Midbrain (tissue), 1 donor: ENCODE results near the gene FRS2.

Experiments used
- DNase-seq: peaks from one replicate; lab custom pipeline; 2025; lab: John Stamatoyannopoulos, UW

Gene FRS2

GRCh38 chr12:69527506-69528272 lies 57.5 kb downstream of the FRS2 start:
- no peak for DNase-seq

DNA sequence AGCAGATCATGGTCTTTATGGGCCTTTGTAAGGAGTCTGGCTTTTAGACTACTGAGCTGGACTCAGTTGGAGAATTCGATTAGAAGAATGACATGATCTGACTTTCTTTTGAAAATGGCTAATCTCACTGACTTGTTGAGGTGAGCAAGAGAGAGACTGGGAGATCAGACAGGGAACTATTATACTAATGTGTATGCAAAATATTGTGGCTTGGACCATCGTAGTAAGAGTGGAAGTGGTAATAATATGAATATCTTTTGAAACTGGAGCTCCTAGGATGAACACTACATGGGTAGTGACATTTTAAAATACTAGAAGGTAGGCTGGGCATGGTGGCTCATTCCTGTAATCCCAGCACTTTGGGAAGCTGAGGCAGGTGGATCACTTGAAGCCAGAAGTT lies 58.8 kb downstream of the FRS2 start:
- DNase-seq = no peak

GRCh38 chr12:69533844-69534243 lies 63.7 kb downstream of the FRS2 start:
- DNase-seq = no peak

DNA sequence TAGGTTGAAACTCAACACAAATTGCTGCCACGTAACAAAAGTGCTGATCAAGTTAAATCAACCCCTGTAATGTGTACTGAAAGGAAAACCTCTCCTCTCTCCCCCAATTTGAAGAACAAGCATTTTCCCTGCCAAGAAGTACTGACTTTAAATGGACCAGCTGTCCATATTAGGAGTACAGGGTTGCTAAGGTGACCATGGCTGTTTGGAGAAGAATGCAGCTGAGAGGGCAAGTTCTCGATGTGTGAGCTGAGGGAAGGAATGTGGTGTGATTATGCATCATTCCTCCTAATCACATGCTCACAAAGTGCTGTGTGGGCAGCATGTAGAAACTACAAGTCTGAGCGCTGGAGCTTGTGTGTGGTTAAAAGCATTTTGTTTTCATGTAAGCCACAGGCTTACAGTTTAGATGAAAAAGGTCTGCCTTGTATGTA lies 64.2 kb downstream of the FRS2 start:
- peak; percentile 75 for DNase-seq

- no peak for DNase-seq
Measured at GRCh38 chr12:69540987-69541386, 70.8 kb downstream of the FRS2 start.

DNA sequence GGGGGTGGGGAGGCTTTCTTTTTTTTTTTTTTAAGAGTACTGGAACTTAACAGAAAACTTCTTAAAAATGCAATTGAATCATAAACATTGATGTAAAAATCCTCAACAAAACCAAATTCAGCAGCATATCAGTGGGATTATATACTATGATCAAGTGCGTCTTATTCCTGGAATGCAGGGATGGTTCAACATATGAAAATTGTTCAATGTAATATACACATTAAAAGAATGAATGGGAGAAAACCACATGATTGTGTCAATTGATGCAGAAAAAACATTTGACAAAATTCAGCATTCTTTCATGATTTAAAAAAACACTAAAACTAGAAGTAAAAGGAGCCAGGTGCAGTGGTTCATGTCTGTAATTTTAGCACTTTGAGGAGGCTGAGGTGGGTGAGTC lies 73.9 kb downstream of the FRS2 start:
- no peak for DNase-seq

GRCh38 chr12:69545081-69545480 lies 74.9 kb downstream of the FRS2 start:
- no peak for DNase-seq

DNA sequence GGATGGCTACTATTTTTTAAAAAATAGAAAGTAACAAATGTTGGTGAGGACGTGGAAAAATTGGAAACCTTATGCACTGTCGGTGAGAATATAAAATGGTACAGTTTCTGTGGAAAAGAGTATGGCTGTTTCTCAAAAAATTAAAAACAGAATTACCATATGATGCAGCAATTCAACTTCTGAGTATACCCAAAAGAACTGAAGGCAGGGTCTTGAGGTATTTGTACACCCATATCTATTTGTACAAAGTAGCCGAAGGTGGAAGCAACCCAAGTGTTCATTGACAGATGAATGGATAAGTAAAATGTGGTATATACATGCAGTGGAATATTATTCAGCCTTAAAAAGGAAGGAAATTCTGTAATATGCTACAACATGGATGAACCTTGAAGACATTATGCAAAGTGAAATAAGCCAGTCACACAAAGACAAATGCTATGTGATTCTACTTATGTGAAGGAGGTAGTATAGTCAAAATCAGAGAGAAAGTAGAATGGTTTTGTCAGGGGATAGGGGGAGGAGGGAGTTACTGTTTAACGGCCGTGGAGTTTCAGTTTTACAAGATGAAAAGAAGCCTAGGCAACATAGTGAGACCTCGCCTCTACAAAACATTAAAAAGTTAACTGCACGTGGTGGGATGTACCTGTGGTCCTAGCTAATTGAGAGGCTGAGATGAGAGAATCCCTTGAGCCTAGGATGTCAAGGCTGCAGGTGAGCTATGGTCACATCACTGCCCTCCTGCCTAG lies 76.7 kb downstream of the FRS2 start:
- DNase-seq = no peak

DNA sequence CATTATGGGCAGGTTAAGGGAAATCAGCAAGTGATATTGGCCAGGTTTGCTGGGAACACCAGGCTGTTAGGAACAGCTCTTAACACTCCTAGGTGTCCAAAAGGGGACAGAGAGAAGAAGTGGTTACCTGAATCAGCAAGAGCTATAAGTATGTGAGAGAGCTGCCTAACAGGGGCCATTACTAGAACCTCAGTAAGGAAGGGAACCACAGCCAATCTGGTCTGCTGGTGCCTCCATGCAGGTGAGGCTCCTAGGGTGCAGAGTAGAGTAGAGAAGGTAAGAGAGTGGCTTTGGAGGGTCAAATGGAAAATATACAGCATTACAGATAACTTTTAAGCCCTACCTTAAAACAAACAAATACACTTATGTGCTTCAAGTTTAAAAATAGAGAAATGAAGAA lies 78.5 kb downstream of the FRS2 start:
- no peak for DNase-seq

- no peak for DNase-seq
Measured at GRCh38 chr12:69550569-69551350, 80.6 kb downstream of the FRS2 start.

- DNase-seq = peak; percentile 18
Measured at GRCh38 chr12:69553628-69554248, 83.5 kb downstream of the FRS2 start.

GRCh38 chr12:69555461-69555860 lies 85.3 kb downstream of the FRS2 start:
- no peak for DNase-seq

GRCh38 chr12:69556383-69556782 lies 86.2 kb downstream of the FRS2 start:
- no peak for DNase-seq

GRCh38 chr12:69563166-69563762 lies 93.1 kb downstream of the FRS2 start:
- no peak for DNase-seq

DNA sequence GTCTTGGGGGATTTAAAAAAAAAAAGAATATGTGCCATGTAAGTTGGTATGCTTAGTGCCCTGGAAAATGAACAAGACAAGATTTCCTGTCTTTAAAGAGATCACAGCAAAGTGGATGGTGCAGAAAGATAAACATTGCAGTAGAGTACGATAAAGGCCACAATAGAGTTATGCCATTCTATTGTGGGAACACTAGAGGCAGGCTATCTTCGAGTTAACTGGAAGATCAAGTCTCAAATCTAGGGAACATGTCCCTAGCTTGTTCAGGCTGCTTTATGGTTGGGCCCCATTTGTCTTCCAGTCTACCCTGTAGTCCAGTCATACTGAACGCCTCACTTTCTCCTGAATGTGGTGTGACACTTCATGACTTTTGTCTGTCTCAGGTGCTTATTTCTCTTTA lies 96.4 kb downstream of the FRS2 start:
- DNase-seq = no peak

GRCh38 chr12:69569236-69569635 lies 99.0 kb downstream of the FRS2 start:
- no peak for DNase-seq

DNA sequence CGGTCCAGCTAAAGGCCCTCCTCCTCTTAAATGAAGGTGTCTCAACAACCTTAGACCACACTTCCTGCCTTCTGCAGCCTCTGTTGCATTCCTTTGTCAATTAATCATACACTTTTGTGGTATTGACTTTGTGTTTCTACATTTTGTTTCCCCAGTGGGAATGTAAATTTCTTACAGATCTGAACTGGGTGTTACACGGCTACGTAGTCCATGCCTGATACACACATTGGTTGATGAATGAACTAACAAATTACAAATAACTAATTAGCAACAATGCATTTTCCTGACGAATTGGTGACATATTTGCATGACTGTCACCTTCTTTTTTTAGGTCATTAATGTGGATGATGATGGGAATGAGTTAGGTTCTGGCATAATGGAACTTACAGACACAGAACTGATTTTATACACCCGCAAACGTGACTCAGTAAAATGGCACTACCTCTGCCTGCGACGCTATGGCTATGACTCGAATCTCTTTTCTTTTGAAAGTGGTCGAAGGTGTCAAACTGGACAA lies 99.9 kb downstream of the FRS2 start:
- DNase-seq = no peak

DNA sequence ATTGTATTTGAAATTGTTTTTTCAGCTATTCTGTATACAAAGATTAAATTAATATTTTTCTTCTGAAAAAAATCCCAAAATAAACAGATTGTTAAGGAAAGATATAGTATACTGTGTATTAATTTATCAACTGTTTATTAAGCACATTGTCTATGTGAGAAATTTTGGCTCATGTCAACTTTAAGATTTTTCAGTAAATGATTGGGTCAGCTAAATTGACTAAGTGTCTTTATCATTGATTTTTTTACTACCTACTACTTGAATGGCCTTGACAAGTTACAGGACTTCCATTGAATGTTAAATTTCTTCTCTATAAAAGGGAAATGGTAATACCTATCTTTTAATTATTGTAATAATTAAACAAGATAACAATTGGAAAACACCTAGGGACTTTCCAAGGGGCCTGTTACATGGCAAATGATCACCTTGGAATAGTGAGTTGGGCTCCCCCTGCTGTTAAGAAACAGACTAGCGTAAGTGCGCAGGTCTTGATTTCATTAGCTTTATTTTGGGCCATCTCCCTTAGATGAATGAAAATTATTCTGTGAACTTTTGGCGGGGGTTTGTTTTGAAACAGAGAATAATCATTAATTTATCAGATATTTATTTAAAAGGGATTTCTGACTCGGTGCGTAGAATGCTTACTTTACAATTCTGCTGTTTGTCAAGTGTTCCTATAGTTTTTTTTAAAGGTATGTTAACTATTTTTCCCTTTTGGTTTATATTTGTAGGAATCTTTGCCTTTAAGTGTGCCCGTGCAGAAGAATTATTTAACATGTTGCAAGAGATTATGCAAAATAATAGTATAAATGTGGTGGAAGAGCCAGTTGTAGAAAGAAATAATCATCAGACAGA lies 100.6 kb downstream of the FRS2 start:
- DNase-seq = peak; percentile 58

- DNase-seq = no peak
Measured at GRCh38 chr12:69575346-69575745, 105.2 kb downstream of the FRS2 start.

GRCh38 chr12:69578283-69578682 lies 108.1 kb downstream of the FRS2 start:
- no peak for DNase-seq

GRCh38 chr12:69579029-69579428 lies 108.8 kb downstream of the FRS2 start:
- DNase-seq = no peak
